ENCODE data around the gene STXBP3.
"Not testable (repeated sequence)": the region's sequence is repeated elsewhere in the genome, so short reads cannot be mapped to it uniquely, and the experiment has no call there.

STXBP3 gene

DNA sequence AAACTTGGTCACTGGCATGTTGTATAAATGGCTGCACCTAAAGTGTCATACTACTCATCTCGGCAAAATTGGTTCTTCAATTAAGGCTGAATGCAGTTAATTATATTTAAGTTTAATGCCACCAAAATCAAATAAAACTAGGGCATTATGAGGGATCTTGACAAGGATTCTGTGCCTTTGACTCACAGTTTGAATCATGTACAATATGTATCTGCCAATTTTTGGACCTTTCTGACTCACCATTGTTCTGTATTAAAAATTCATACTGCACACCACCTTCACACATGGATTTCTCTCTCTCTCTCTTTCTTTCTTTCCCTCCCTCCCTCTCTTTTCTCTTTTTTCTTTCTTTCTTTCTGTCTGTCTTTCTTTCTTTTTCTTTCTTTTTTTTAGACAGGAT, 14.1 kb upstream of the STXBP3 start:
- DNase-seq = no peak

DNA sequence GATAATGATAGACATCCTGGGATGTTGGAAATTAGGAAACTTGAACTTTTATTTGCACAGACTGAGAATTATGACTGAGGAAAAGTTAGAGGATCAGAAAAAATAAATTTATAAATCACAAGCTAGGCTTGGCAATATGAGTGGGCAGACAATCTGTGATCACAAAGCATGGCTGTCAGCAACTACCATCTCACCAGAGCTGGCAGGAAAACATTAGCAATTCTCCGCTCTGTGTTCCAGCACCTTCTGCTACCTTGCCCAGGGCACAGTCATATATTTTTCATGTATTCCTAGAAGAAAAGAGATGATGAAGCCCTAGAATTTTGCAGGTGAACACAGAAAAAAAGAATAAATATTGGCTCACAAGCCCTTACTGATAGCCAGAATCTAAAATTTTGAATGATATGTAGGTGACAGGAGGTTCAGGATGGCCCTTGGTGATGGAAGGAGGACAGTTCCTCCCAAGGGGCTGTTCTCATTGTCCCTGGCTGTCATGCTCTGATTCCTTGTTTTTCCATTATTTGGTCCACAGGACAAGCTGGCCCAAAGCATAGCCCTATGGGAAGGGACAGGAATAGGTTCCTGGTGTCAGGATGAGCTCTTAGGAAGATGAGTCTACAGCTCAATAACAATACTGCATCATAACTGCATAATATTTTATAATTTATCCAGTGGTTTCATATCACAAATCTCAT, 12.2 kb upstream of the STXBP3 start:
- no peak for DNase-seq

- no peak for DNase-seq
Measured at GRCh38 chr1:108742253-108742652, 4.2 kb upstream of the STXBP3 start.

DNA sequence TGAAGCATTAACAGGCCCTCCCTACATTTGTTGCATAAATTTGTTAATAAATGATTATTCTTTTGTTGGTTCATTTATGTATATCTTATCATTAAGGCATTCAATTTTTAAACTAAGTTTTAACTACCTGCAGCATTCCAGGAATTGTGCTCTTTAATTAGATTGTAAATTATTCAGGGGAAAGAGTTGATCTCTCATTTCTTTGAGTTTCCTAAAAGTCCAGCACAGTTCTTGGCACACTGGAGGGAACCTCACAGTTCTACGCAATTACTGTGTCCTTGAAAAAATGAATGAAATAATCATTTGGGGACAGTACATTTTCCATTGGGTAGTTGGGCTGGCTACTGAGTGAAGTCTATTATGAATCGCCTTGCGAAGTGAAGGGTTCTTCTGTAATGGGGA, 493 bp upstream of the STXBP3 start:
- no peak for DNase-seq

GRCh38 chr1:108747171-108747850, 837 bp downstream of the STXBP3 start:
- DNase-seq = peak; percentile 43

GRCh38 chr1:108747898-108748297, 1.4 kb downstream of the STXBP3 start:
- no peak for DNase-seq

- no peak for DNase-seq
Measured at GRCh38 chr1:108749081-108749480, 2.6 kb downstream of the STXBP3 start.

DNA sequence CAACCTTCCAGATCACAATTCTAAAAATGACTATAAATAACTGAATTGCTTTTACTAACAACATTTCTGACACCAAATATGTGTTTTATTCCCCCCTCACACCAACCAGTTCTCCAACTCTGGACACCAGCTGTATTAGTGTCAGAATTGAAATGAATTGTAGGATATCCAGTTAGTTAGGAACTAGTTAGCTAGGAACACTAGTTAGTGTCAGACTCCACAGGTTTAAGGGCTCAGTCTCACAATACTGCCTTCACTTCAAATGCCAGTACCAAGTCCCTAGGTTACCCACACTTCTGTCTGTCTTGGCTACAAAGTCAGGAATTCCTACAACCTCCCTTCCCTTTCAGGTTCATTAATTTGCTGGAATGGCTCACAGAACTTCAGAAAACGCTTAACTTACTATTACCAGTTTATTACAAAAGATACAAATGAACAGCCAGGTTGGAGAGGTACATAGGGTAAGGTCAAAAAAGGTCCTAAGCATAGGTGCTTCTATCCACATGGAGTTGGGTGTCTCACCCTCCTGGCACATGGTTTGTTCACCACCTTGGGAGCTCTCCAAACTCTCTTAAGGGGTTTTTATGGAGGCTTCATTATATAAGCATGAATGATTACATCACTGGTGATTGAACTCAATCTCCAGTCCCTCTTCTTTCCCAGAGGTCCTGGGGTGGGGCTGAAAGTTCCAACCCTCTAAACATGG, 4.2 kb downstream of the STXBP3 start:
- DNase-seq = no peak

- DNase-seq = no peak
Measured at GRCh38 chr1:108753363-108753762, 6.9 kb downstream of the STXBP3 start.

DNA sequence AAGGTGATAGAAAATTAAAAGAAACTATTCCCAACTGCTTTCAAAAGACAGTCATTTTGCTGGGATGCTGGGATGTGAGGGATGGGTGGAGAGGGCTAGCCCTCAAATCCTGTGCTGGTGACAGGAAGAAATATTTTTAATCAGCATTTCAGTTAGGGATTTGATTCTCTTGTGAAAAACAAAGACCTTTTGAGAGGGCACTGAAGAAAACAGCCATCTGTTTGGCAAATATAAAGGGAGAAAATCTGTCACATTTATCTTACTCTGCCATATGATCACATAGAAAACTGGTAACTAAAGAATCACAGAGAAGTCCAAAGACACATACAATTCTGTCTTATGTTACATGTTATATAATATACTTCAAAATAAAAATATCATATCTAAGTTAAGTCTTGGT, 12.3 kb downstream of the STXBP3 start:
- no peak for DNase-seq

GRCh38 chr1:108767115-108767514, 20.6 kb downstream of the STXBP3 start:
- no peak for DNase-seq

DNA sequence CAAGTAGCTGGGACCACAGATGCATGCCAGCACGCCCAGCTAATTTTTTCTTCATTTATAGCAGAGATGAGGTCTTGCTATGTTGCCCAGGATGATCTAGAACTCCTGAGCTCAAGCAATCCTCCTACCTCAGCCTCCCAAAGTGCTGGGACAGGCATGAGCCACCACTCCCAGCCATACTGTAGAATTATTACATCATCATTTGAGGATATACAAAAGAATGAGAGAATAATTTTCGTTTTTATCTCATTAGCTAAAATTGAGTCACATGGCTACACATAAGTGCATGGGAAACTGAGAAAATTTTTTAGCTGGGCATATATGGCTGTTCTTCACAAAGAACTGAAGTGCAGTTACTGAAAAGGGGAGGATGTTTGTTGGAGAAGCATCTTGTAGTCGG, 21.2 kb downstream of the STXBP3 start:
- DNase-seq = no peak

DNA sequence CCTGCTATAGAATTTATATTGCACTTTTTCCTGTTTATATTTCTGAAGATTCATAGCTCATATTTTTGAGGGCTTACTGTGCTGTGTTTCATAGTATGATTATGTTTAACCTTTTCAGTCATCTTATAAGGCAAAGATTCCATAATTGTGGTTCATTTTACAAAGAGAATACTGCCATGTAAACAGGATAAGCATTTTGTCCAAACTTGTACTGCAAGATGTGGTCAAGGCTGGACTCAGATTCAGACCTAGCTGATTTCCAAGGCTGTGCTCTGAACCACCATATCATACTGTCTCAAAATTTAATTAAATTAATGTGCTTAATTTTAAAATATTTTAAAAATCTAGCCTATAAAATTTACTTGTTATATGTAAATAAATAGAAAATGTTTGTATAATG, 31.4 kb downstream of the STXBP3 start:
- no peak for DNase-seq

DNA sequence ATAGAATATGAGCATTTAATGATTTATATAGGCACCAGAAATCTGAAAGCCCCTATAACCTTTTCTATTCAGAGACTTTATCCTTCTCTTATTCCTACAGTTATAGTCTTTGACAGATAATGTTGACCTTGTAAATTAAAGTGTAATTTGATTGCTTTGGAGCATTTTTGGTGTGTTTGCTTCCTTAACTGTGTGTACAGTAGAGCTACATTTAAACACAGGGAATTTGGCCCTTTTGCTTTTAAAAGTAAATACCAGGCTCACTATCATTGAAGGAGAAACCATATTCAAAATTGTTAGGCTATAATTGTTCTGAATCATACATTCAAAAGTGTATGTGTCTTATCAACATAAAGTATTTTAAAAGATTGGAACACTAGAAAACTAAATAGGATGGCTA, 33.0 kb downstream of the STXBP3 start:
- DNase-seq = no peak

DNA sequence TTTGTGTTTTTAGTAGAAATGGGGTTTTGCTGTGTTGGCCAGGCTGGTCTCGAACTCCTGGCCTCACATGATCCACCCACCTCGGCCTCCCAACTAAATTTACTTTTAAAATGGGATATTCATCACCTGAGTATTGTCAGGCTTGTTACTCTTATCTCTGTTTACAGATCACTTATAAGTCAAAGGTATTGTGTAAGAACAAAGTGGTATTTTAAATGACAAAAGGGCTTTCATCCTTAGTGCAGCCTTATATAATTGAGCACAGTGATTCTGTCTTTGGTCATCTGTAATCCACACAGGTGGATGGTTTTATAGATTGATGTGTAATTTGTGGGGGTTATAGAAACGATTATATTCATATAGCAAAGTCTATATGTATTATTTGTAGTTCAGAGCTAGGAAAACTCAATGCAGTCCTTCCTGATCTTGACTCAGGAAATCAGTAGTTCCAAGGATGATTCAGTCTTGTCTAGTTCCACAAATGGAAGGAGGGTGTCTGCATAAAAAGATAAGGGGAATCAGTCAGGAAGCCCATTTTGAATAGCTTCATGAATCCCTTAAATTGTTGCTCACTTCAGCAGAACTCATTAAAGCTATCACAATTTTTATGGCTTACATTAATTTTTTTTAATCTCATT, 34.6 kb downstream of the STXBP3 start:
- DNase-seq = peak; percentile 39

DNA sequence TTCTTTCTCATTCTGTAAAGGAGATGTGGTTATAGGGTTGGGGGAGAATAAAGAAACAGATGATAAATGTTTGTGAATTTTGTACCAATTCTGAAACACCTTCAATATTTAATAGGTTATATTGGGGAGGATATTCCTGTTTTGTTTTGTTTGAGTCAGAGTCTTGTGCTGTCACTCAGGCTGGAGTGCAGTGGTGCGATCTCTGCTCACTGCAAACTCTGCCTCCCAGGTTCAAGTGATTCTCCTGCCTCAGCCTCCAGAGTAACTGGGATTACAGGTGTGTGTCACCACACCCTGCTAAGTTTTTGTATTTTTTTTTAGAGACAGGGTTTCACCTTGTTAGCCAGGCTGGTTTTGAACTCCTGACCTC, 35.1 kb downstream of the STXBP3 start:
- DNase-seq = not testable (repeated sequence)

DNA sequence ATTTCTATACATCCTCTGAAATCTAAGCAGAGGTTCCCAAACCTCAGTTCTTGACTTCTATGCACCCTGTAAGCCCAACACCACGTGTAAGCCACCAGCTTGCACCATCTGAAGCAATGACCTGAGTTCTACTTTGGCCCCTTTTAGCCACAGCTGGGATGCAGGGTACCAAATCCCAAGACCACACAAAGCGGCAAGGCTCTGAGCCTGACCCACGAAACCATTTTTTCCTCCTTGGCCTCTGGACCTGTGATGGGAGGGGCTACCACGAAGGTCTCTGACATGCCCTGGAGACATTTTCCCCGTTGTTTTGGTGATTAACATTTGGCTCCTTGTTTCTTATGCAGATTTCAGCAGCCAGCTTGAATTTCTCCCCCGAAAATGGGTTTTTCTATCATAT, 38.8 kb downstream of the STXBP3 start:
- DNase-seq = no peak

- DNase-seq = no peak
Measured at GRCh38 chr1:108785880-108786279, 39.4 kb downstream of the STXBP3 start.

- DNase-seq = no peak
Measured at GRCh38 chr1:108791790-108792189, 45.3 kb downstream of the STXBP3 start.

DNA sequence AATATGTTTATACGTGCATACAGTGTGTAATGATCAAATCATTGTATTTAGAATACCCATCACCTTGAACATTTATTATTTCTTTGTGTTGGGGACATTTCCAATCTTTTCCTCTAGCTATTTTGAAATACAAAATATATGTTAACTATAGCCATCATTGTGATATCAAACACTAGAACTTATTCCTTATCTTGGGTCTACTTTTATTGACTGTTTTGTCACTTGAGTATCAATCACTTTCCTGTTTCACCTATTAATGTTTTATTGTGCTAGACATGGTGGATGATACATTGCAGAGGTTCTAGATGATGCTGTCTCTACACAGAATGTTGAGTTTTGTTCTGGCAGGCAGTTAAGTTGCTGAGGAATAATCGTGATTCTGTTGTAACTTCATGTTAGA, 45.9 kb downstream of the STXBP3 start:
- no peak for DNase-seq

DNA sequence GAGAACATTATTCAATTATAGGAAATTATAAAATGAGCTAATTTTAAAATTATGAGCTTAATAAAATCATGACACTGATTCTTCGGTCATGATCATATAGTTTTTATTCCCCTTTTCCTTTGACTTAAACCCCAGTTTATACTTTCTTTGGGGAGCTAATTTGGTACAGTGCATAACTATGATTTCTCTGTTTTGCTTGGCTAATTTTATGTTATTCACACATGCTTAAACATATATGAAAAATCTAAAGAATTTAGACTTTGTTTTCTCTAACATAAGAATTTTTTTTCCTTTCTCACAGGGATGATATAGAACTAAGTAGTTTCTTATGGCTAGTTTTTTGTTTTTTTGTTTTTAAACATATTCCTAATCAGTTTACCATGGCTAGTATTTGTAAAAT, 52.5 kb downstream of the STXBP3 start:
- no peak for DNase-seq

DNA sequence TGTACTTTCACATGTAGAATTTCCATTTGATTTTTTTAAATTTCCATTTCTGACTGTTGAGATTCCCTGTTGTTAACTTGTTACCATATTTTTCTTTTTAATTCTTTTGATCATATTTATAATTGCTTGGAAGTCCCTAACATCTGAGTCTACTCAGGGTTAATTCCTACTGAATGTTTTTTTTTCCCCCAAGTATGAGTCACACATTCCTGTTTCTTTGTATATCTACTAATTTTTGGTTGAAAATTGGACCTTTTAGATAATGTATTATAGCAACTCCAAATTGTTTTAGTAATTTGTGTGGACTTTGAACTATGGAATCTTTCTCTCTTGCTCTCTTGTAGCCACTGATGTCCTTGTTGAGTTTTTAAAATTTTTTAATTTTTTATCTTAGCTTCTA, 54.6 kb downstream of the STXBP3 start:
- no peak for DNase-seq

GRCh38 chr1:108803548-108803947, 57.1 kb downstream of the STXBP3 start:
- no peak for DNase-seq

DNA sequence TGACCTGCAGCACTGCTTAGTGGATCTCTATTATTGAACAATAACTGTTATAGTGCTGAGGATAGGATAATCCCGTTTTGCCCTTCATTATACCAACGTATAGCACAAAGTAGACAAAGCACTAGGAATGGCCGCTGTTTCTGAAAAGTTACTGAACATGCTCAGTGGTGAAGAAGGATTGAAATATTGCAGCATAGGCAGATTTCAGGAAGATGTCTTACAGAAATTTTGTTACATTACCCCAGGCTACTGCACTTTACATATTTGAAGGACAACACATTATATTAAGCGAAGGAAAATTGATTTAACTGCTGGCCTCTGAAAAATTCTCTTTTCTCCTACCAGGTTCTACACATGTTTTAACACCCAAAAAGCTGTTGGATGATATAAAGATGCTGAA, 62.0 kb downstream of the STXBP3 start:
- no peak for DNase-seq

All from NCI-H774 (cell line).